ENCODE measurements around the gene ZNF649.
A peak's percentile ranks its signal among the peaks of the same experiment; 100 is the strongest.
"Not testable (repeated sequence)": the region's sequence is repeated elsewhere in the genome, so short reads cannot be mapped to it uniquely, and the experiment has no call there.

The ZNF649 gene

DNA sequence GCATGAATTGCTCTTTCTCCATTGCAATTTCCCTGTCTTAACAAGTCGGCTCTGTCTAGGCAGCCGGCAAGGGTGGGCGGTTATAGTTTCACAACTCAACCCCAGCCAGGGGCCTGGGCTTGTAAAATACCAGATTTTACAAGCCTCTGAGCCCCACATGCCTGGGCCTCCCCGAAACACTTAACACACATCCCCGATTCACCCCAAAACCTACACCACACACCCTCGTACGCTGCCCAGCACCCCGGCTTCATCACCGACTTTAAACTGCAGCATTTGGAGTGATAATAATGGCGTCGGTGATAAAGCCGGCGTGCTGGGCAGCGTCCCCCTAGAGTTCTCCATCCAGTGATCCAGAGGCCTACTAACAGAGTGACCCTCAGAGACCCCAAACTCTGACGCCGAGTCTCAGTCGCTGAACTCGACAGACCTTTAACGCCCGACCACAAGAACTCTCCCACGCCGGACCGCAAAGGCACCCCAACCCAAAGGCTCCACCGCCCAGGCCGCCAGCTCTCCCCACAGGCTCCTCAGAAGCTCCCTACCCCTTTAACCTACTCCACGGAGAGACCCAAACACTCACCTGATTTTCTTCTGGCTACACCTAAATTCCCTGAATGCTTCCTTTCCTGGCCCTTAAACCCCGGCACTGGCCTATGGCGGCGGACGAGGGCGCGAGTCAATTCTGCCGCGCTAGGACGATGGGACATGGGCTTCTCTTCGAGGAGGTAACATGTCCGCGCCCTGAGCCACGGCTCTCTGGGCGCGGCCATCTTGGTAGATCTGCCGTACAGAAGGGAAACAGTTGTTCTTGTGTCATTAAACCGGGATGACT lies at the start of gene ZNF649:
Gene ZNF649, minus strand, starts transcription at position 687 of the 835 bp plus-strand sequence. CDS start 4,910 bp downstream, outside the sequence.
- DNase-seq (ENCODE audit: low read depth in 3 of 3) = peak; percentile 67 to 73 (median 69)

GRCh38 chr19:51948975-51949374 lies 44.2 kb upstream of the ZNF649 start:
- no peak for DNase-seq (ENCODE audit: low read depth in 3 of 3)

DNA sequence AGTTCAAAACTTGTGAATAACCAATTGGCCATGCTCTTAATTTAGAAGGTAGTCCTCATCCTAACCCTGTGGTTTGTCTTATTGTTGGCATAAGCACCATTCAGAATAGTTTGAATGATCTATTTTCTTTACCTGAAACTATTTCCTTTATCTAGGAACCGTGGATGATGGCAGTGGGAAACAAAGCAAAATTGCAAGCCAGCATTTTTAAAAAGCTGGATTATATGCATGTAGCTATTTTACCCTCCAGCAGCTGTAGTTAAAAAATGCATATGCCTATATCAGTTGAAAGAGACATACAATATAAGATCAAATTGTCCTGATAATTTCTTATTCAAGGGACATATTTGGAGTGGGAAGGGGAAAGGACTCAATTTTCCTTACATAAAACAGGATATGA lies 41.8 kb upstream of the ZNF649 start:
- DNase-seq (ENCODE audit: low read depth in 3 of 3) = no peak

GRCh38 chr19:51944798-51945552 lies 40.2 kb upstream of the ZNF649 start:
- DNase-seq (ENCODE audit: low read depth in 3 of 3) = no peak

- no peak for DNase-seq (ENCODE audit: low read depth in 3 of 3)
Measured at GRCh38 chr19:51938936-51939335, 34.1 kb upstream of the ZNF649 start.

GRCh38 chr19:51931921-51932320 lies 27.1 kb upstream of the ZNF649 start:
- no peak for DNase-seq (ENCODE audit: low read depth in 3 of 3)

GRCh38 chr19:51927859-51928258 lies 23.0 kb upstream of the ZNF649 start:
- no peak for DNase-seq (ENCODE audit: low read depth in 3 of 3)

GRCh38 chr19:51926784-51927741 lies 22.2 kb upstream of the ZNF649 start, which contains the start of gene ZNF613:
Gene ZNF613, plus strand, starts transcription at chr19:51927472. Its CDS starts 8,749 bp downstream, at chr19:51936221.
- DNase-seq (ENCODE audit: low read depth in 3 of 3) = peak; percentile 71 to 73 (median 72)

DNA sequence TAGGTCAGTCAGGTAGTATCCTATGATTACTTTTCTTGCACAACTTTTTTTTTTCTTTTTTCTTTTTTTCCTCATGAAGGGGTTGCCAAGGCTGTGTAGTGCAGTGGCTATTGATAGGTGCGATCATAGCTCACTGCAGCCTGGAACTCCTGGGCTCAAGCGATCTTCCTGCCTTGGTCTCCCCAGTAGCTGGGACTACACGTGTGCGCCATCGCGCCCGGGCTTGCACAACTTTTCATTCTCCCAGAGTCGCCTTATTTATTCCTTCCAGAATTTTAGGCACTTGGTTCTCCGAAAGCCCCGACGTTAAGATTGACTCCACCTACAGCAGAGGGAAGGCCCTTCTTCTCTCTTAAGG lies 21.6 kb upstream of the ZNF649 start:
- no peak for DNase-seq (ENCODE audit: low read depth in 3 of 3)

DNA sequence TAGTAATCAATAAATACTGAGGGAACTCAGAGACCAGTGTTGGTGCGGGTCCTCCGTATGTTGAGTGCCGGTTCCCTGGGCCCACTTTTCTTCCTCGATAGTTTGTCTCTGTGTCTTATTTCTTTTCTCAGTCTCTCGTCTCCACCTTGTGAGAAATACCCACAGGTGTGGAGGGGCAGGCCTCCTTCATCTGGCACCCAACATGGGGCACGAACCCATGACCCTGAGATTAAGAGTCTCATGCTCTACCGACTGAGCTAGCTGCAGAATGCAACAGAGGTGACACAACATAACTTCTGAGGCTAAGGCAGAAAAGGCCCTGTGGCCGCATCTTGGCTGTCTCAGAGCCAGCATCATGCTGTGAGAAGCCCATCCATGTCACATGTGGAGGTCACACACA lies 17.1 kb upstream of the ZNF649 start:
- no peak for DNase-seq (ENCODE audit: low read depth in 3 of 3)

GRCh38 chr19:51919606-51920005 lies 14.8 kb upstream of the ZNF649 start:
- DNase-seq (ENCODE audit: low read depth in 3 of 3) = no peak

DNA sequence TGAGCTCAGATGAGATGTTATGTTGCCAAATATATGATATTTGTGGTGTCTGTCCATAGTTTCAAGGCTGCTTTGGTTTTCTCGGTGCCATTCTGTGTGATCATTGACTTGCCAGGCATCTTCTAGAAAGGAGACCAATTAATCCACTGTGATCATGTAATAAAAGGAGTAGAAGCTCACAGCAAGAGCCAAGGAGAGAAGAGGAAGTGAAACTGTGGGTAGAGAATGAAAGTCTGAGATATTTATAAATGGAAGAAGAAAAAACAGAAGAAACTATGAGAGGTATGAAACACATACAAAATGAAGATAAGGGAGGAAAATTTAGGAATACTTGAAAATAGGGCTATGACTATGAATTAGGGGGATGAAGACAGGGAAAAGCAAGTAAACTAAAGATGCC lies 11.3 kb upstream of the ZNF649 start:
- DNase-seq (ENCODE audit: low read depth in 3 of 3) = no peak

GRCh38 chr19:51915324-51915867 lies 10.6 kb upstream of the ZNF649 start:
- no peak for DNase-seq (ENCODE audit: low read depth in 3 of 3)

GRCh38 chr19:51907981-51908380 lies 3.2 kb upstream of the ZNF649 start:
- not testable (repeated sequence) for DNase-seq (ENCODE audit: low read depth in 3 of 3)

- DNase-seq (ENCODE audit: low read depth in 3 of 3) = not testable (repeated sequence)
Measured at GRCh38 chr19:51906108-51906507, 1.3 kb upstream of the ZNF649 start.

GRCh38 chr19:51905639-51906038 lies 822 bp upstream of the ZNF649 start:
- not testable (repeated sequence) for DNase-seq (ENCODE audit: low read depth in 3 of 3)

- no peak for DNase-seq (ENCODE audit: low read depth in 3 of 3)
Measured at GRCh38 chr19:51905206-51905605, 389 bp upstream of the ZNF649 start.

DNA sequence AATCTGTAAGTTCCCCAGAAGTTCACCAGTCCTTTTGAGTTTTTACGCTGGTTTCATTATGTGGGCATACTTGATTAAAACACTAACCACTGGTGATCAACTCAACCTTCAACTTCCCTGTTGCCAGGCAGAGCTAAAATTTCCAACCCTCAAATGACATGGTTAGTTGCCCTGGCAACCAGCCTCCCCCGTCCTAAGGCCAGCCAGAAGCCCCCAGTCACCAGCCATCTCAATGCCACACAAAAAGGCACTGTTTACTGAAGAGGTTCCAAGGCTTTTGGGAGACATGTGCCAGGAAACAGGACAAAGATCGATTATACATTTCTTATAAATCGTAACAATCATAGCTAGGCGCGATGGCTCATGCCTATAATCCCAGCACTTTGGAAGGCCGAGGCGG lies 1.6 kb downstream of the ZNF649 start:
- no peak for DNase-seq (ENCODE audit: low read depth in 3 of 3)

GRCh38 chr19:51901860-51902259 lies 3.0 kb downstream of the ZNF649 start:
- no peak for DNase-seq (ENCODE audit: low read depth in 3 of 3)

DNA sequence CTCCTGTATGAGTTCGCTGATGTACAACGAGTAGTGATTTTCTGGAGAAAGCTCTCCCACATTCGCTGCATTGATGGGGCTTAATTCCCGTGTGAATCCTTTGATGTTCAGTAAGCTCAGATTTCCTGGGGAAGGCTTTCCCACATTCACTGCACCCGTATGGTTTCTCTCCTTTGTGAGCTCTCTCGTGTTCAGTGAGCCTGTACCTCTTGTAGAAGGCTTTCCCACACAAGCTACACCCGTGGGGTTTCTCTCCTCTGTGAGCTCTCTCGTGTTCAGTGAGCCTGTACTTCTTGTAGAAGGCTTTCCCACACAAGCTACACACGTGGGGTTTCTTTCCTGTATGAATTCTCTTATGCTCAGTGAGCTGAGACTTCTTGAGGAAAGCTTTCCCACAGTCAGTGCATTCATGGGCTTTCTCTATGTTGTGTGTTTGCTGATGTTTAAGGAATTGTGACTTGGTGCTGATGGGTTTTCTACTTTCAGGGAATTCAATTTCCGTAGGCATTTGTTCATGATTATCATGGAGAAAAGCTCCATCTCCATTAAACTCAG lies 13.5 kb downstream of the ZNF649 start:
- no peak for DNase-seq (ENCODE audit: low read depth in 3 of 3)

GRCh38 chr19:51889934-51890333 lies 14.9 kb downstream of the ZNF649 start:
- no peak for DNase-seq (ENCODE audit: low read depth in 3 of 3)
